Neutrophil (primary cell): ENCODE measurements around the gene ZNF792.

Experiments used
- H3K27ac ChIP-seq: fragments of 200-600 bp; sonication (generic); 2 replicates; pipeline ENCODE4 v1.5.1; 2016; ENCODE audit warnings: mild to moderate bottlenecking, moderate library complexity
- H3K27me3 ChIP-seq: fragments of 200-600 bp; sonication (generic); 2 replicates; pipeline ENCODE4 v1.6.0; 2016; ENCODE audit warnings: mild to moderate bottlenecking
- H3K36me3 ChIP-seq: fragments of 200-600 bp; sonication (generic); 2 replicates; pipeline ENCODE4 v1.5.1; 2017
- H3K4me1 ChIP-seq, 2 experiments: fragments of 200-600 bp in 1 of 2; sonication (generic) in 1 of 2; 1 replicate in 1 of 2; 2 replicates in 1 of 2; pipeline versions ENCODE4 v1.5.1 to v1.6.1; 2013 to 2016; ENCODE audit warnings: low read depth in 1 of 2, low read length in 1 of 2, mild to moderate bottlenecking in 1 of 2, moderate library complexity in 1 of 2; ENCODE audit not compliant: control insufficient read depth in 1 of 2, insufficient read depth in 1 of 2
- H3K4me3 ChIP-seq, 2 experiments: fragments of 200-600 bp in 1 of 2; sonication (generic) in 1 of 2; 1 replicate in 1 of 2; 2 replicates in 1 of 2; pipeline ENCODE4 v1.5.1; 2013 to 2016; ENCODE audit warnings: low read depth in 1 of 2, low read length in 1 of 2, mild to moderate bottlenecking in 1 of 2, moderate library complexity in 1 of 2
- H3K9me3 ChIP-seq: fragments of 200-600 bp; sonication (generic); 2 replicates; pipeline ENCODE4 v1.5.1; 2016
- TF ChIP-seq, protein P1 (sequence below): fragments of 200-600 bp; sonication (generic); IDR thresholded peaks from 2 replicates; pipeline ENCODE4 v1.5.1; 2016; ENCODE audit warnings: antibody characterized with exemption

ZNF792 gene

DNA sequence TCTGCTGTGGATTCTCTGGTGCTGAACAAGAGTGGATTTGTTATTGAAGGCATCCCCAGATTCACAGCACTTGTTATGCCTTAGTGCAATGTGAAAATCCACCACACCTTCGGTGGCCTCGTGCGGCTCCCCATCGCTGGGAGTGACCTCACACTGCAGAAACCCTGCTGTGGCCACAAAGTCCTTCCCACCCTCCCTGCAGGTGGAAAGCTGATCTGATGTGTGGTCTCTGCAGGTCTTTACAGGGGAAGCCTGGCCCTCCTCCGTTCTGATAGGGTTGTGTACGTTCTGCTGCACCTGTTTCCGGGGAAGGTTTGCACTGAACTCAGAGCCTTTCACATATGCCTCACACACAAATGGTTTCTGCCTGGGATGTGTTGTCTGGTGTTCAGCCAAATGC lies 5.0 kb downstream of the ZNF792 start:
- Histone ChIP-seq H3K36me3 (peaks cover 12% of the 10 kb centered on the region), H3K9me3 (peaks cover 38% of the 10 kb centered on the region), H3K27ac (no peak overlapping the region), H3K4me1 (peaks cover 18 to 19% of the 10 kb centered on the region in 2 experiments), H3K27me3 (peaks cover 22% of the 10 kb centered on the region), H3K4me3 (no peak overlapping the region)
- TF ChIP-seq, protein P1, sequence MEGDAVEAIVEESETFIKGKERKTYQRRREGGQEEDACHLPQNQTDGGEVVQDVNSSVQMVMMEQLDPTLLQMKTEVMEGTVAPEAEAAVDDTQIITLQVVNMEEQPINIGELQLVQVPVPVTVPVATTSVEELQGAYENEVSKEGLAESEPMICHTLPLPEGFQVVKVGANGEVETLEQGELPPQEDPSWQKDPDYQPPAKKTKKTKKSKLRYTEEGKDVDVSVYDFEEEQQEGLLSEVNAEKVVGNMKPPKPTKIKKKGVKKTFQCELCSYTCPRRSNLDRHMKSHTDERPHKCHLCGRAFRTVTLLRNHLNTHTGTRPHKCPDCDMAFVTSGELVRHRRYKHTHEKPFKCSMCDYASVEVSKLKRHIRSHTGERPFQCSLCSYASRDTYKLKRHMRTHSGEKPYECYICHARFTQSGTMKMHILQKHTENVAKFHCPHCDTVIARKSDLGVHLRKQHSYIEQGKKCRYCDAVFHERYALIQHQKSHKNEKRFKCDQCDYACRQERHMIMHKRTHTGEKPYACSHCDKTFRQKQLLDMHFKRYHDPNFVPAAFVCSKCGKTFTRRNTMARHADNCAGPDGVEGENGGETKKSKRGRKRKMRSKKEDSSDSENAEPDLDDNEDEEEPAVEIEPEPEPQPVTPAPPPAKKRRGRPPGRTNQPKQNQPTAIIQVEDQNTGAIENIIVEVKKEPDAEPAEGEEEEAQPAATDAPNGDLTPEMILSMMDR = no peak

DNA sequence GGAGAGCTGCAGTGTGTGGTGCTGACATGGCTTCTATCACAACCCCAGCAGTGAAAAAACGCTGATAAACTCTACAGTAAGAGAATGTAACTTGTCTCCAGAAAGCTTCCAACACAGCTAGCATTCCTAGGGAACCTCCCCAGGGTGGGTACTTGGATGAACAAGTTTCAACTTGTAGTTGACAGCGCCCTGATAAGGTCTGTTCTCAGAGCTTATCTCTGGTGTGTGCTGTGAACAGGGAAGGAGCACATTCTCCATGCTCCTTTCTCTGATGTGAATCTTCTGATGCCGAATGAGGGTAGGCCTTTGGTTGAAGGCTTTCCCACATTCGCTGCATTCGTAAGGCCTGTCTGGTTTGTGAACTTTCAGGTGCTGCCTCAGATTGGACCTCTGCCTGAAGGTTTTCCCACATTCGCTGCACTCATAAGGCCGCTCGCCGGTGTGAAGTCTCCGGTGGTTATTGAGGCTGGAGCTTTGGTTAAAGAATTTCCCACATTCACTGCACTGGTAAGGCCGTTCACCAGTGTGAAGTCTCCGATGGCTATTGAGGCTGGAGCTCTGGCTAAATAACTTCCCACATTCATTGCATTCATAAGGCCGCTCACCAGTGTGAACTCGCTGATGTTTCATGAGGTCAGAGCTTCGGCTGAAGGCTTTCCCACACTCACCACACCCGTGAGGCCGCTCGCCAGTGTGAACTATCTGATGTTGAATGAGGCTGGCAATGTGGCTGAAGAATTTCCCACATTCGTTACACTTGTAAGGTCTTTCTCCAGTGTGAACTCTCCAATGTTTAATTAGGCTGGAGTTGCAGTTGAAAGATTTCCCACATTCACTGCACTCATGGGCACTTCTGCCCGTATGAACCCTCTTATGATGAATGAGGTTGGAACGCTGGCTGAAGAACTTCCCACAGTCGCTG lies 5.9 kb downstream of the ZNF792 start:
- peaks cover 12% of the 10 kb centered on the region for H3K36me3 ChIP-seq

DNA sequence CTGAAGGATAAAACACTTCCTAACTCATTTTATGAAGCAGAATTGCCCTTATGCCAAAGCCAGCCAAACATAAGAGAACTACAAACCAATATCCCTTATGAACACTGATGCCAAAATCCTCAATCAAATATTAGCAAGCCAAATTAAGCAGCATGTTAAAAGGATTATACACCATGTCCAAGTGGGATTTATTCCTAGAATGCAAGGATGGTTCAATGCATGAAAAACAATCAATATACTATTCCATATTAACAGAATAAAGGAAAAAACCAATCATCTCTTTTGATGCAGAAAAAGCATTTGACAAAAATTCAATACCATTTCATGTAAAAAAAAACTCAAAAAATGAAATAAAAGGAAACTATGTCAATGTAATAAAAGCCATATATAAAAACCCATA lies 10.9 kb downstream of the ZNF792 start:
- no peaks in the 10 kb centered on the region for H3K27me3 ChIP-seq
- TF ChIP-seq, protein P1 = no peak
- H3K27ac ChIP-seq = no peak overlapping the region
- peaks cover 25% of the 10 kb centered on the region for H3K9me3 ChIP-seq
- H3K4me1 ChIP-seq = no peaks in the 10 kb centered on the region
- no peak overlapping the region for H3K4me3 ChIP-seq
- H3K36me3 ChIP-seq = no peaks in the 10 kb centered on the region

More for the DNA sequence above, 5.9 kb downstream of the ZNF792 start:
- TF ChIP-seq, protein P1 = no peak
- Histone ChIP-seq H3K27me3 (peaks cover 13% of the 10 kb centered on the region), H3K27ac (no peak overlapping the region), H3K4me1 (peaks cover 9 to 11% of the 10 kb centered on the region in 2 experiments), H3K9me3 (peaks cover 40% of the 10 kb centered on the region), H3K4me3 (no peak overlapping the region)

DNA sequence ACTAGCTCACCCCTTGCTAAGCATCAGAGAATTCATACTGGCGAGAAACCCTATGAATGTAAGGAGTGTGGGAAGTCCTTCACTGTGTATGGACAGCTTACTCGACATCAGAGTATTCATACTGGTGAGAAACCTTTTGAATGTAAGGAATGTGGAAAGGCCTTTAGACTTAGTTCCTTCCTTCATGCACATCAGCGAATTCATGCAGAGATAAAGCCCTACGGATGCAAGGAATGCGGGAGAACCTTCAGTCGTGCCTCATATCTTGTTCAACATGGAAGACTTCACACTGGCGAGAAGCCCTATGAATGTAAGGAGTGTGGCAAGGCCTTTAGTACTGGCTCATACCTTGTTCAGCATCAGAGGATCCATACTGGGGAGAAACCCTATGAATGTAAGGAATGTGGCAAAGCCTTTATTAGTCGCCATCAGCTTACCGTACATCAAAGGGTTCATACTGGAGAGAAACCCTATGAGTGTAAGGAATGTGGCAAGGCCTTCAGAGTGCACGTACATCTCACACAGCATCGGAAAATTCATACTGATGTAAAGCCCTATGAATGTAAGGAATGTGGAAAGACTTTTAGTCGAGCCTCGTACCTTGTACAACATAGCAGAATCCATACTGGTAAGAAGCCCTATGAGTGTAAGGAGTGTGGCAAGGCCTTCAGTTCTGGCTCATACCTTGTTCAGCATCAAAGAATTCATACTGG lies 20.0 kb downstream of the ZNF792 start:
- H3K36me3 ChIP-seq = no peaks in the 10 kb centered on the region
- H3K27ac ChIP-seq = no peak overlapping the region
- TF ChIP-seq, protein P1 = no peak
- H3K27me3 ChIP-seq = no peaks in the 10 kb centered on the region
- peaks cover 8% of the 10 kb centered on the region for H3K9me3 ChIP-seq
- no peaks in the 10 kb centered on the region for H3K4me1 ChIP-seq
- no peak overlapping the region for H3K4me3 ChIP-seq

DNA sequence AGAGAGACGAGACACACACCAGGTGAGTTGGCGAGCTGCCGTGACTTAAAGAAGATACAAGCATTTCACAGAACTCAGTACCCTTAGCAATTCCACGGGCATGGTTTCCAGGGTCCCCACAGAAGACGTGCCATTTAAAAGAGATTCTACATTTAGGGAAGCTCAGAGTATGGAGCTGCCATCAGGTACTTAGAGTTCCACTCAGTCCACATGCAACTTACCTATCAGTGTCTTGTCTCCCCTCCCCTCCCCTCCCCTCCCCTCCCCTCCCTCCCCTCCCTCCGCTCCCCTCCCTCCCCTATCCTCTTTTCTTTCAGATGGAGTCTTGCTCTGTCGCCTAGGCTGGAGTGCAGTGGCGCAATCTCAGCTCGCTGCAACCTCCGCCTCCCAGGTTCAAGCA lies 25.1 kb downstream of the ZNF792 start:
- TF ChIP-seq, protein P1 = no peak
- no peaks in the 10 kb centered on the region for H3K27me3 ChIP-seq
- H3K9me3 ChIP-seq = peaks cover 4% of the 10 kb centered on the region
- no peaks in the 10 kb centered on the region for H3K4me1 ChIP-seq
- no peak overlapping the region for H3K4me3 ChIP-seq
- H3K36me3 ChIP-seq = no peaks in the 10 kb centered on the region
- no peak overlapping the region for H3K27ac ChIP-seq
